HG03108 (cell line): ENCODE data around the gene PRTG.
"Not testable (repeated sequence)": the region's sequence is repeated elsewhere in the genome, so short reads cannot be mapped to it uniquely, and the experiment has no call there.

ENCODE experiments used
- ATAC-seq: cut with Tn5 transposase; IDR thresholded peaks from one replicate; pipeline ENCODE4 v1.9.1; 2021; ENCODE audit warnings: moderate library complexity; ENCODE audit not compliant: unreplicated experiment

PRTG gene

GRCh38 chr15:55750706-55751105 lies 7.8 kb upstream of the PRTG start:
- ATAC-seq = no peak

- no peak for ATAC-seq
Measured at GRCh38 chr15:55743729-55744655, 1.0 kb upstream of the PRTG start.

DNA sequence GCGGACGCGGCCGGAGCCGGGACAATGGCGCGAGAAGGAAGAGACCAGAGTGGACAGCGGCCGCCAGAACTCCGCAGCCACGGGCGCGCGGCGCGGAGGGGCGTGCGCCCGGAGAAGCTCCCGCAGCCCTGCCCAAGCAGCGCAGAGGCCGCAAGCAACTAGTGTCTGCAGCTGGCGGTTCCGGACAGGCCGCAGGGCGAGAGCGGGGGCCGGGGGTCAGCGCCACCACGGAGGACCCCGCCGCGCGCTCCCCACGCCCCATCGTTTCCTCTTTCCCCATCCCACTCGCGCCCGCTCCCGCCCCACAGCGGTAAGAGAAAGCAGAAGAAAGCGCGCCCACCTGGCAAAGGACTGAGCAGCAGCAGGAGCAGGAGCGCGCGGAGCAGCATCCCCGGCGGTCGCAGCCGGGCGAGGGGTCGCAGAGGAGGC lies 440 bp downstream of the PRTG start:
- no peak for ATAC-seq

DNA sequence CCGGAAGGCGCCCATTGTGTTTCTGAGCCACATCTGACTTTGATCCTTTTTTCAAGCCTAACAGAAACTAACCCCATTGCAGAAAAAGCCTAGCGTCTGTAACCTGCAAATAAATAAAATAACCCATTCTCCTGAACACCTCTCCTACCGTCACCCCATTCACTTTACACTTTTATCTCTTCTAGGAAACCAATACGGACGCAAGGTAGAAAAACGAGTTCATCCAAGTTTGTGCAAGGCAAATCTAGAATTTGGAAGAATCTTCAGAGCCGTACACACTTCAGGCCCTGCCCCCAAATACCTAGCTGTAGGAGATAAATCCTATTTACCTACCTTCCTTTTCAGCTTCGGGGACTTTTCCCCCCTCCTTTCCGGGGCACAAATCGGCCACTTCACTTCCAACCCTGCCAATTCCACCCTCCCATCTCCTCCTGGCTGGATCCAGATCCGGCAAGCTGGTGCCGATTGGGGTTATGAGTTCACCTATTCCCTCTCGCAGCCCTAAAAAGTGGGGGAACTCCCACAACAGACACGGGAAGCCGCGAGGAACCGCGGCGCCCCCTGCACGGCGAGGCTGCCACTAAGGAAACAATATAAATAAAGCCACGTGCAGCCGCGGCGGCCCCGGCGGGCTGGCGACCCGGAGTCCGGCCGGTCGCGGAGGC lies 987 bp downstream of the PRTG start:
- ATAC-seq = no peak

DNA sequence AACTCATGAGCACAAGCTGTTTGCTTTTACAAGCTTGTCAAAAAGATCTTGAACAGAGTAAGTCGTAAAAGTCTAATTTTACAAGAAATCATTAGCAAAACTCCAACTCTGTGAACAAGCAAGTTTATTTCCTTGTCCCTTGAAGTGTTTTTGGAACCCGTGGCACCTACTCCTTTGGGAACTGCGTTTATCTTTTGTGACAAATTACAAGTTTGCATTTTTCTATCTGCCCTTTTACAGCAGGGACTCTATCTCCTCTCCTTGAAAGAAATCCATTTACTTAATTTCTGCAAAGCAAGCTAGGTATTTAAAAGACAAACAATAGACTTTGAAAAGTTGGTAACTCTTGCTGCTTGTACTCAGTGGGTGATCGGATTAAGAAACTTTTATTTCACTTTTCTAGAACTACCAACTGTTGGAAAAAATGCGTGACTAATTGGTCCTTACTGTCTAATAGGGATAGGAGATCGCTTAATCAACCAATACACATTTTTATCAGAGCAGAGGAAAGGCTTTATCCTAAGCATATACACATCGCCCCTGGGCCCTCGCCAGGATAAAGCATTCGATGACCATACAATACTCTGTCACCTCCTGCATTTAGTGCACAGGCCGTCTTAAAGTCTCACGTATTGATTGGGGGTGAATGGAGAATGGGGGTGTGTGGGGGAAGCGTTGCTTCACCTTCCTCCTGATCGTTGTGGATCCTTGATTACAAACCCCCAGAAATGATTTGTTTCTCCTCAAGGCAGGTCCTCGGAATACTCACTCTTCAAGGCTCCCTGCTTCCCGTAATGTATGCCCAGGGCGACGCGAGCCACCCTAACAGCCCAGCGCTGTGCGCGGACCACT lies 1.7 kb downstream of the PRTG start:
- no peak for ATAC-seq

GRCh38 chr15:55740359-55740878 lies 2.5 kb downstream of the PRTG start:
- no peak for ATAC-seq

DNA sequence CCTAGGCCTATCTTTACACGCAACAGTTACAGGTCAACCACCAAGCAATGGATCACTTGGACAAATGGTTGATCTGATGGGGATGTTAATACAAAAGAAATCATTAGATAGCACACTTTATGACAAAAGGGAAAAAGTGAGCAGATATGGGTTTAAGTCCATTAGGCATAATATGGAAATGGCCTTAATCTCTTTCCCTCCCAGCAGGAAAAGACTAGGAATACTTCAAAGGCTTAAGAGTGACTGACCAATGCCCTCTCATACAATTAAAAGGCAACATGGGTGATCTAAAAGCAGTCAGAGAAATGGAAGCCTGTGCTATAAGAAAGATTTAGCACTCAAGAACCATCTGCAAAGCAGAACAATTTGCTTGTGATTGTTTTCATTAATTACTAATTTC lies 3.3 kb downstream of the PRTG start:
- ATAC-seq = no peak

- ATAC-seq = no peak
Measured at GRCh38 chr15:55738715-55739114, 4.2 kb downstream of the PRTG start.

- ATAC-seq = no peak
Measured at GRCh38 chr15:55737373-55737772, 5.6 kb downstream of the PRTG start.

DNA sequence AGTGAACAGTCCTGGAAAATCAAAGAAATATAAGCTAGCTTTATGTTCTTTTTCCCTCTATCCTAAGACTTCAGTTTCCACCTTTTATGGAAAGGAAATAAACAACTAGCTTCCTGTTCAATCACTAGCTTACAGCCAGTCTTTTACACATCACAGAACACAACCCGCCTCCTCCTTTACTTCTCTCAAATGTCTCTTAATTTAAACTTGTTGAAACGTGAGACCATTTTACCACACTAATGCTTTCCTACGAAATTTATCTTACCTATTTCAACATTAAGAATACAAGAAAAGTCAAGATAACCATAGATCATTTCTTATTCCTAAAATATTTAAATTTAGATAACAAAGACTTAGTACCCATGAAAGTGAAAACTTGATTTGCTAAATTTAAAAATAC lies 6.2 kb downstream of the PRTG start:
- ATAC-seq = no peak

GRCh38 chr15:55734641-55735040 lies 8.3 kb downstream of the PRTG start:
- no peak for ATAC-seq

DNA sequence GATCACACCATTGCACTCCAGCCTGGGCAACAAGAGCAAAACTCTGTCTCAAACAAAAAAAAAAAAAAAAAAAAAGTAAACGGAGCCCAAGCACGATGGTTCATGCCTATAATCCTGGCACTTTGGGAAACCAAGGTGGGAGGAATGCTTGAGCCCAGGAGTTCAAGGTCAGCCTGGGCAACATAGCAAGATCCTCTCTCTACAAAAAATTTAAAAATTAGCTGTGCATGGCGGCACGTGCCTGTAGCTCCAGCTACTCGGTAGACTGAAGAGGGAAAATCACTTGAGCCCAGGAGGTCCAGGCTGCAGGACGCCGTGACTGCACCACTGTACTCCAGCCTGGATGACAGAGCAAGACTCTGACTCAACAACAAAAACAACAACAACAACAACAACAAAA lies 9.5 kb downstream of the PRTG start:
- ATAC-seq = not testable (repeated sequence)

DNA sequence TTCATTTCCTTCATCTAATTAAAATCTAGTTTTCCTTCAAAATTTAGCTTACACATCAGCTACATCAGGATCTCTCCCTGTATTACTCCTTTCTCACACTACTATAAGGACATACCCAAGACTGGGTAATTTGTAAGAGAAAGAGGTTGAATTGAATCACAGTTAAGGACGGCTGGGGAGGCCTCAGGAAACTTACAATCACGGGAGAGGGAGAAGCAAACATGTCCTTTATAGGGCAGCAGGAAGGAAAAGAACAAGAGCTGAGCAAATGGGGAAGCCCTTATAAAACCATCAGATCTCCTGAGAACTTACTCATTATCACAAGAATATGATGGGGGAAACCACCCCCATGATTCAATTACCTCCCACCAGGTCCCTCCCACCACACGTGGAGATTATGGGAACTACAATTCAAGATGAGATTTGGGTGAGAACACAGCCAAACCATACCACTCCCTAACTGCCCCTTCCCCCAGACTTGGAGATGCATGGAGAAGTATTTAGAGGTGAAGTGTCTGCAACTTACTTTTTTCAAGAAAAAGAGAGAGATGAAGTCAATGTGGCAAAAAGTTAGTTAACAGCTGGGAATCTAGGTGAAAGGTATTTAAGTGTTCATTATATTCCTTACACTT lies 21.3 kb downstream of the PRTG start:
- ATAC-seq = no peak

DNA sequence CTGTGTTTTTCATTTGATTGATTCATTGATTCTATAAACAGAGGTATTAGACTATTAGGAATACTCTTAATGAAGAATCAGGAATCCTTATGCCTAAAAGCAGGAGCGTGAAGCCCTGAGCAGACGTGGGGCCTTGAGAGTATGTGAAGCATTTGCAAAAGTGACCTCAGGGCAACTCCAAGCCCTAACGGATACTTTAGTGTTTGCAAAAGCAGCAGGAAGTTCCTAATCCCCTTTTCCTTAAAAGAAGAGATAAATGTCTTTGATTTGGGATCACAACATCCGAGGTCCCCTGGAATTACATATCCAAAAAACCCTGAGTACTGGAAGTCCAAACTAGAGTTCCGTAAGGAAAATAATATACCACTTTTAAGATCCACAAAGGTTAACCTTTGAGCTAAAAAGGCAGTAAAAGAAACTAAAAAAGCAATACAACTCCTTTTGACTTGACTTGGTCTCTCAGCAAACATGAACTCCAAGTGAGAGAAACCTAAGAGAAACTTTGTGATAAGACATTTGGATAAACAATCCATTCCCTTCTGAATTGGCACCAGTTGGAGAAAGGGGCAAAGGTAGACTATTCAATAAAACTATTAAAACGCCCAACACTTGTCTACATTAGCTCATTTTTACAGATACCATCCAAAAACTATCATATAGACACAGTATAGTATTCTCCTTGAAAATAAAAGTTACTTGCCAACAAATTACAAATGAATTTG lies 27.4 kb downstream of the PRTG start:
- ATAC-seq = no peak

DNA sequence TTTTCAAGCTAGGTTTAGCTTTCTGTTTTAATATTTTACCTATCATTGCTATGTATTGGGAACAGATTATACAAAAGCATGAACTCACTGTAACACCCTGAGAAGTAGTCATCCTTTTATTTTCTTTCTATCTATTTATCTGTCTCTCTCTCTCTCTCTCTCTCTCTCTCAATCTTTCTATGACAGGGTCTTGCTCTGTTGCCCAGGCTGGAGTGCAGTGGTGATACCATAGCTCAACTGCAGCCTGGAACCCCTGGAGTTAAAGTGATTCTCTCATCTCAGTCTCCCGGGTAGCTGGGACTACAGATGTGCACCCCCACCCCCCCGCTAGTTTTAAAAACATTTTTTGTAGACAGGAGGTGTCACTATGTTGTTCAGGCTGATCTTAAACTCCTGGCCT lies 28.9 kb downstream of the PRTG start:
- ATAC-seq = no peak

- ATAC-seq = no peak
Measured at GRCh38 chr15:55712363-55712762, 30.6 kb downstream of the PRTG start.

- no peak for ATAC-seq
Measured at GRCh38 chr15:55710286-55710685, 32.7 kb downstream of the PRTG start.

GRCh38 chr15:55709458-55709857 lies 33.5 kb downstream of the PRTG start:
- no peak for ATAC-seq

- ATAC-seq = no peak
Measured at GRCh38 chr15:55708720-55709119, 34.2 kb downstream of the PRTG start.

- ATAC-seq = no peak
Measured at GRCh38 chr15:55707951-55708350, 35.0 kb downstream of the PRTG start.
